HepG2 (cell line): Measurements from ENCODE around the gene CDH13. TPM values are rescaled to one million over a fixed set of nuclear protein-coding genes. Genes with fewer than 3 reads are reported as not detected.

ENCODE experiments used
- ATAC-seq: fragments of 200-7000 bp; cut with Tn5 transposase; 3 replicates; pipeline ENCODE4 v1.9.1; 2020; ENCODE audit warnings: mild to moderate bottlenecking, moderate library complexity
- BruUV-seq: library from RNA; stranded (reverse); fragments of 400-500 nt; replicated peaks from 2 replicates; lab custom pipeline; 2021; lab: Mats Ljungman, UMichigan
- CTCF ChIA-PET: fragments of 300-600 bp; formaldehyde crosslinking; extraction: SDS; loops from one replicate; lab custom pipeline; 2021; ENCODE audit warnings: low total read pairs, inconsistent platforms, low intra/inter-chr PET ratio; lab: Yijun Ruan, JAX
- POLR2A ChIA-PET: fragments of 350-600 bp; sonication (Branson Sonifier 250); formaldehyde crosslinking; loops from one replicate; lab custom pipeline; 2020; ENCODE audit warnings: antibody characterized with exemption, inconsistent platforms; lab: Yijun Ruan, JAX
- DNase-seq: peaks from one replicate; pipeline ENCODE4 v3.0.0-alpha.2; 2015; ENCODE audit warnings: low spot score
- FAIRE-seq: peaks from 3 replicates; lab custom pipeline; 2011; peaks lifted over from hg19 to GRCh38; lab: Jason Lieb, UNC
- H2AFZ ChIP-seq: one replicate; pipeline ENCODE4 v1.6.1; 2011; ENCODE audit warnings: low read length, inconsistent platforms
- H3K27ac ChIP-seq: fragments of 300-600 bp; 3 replicates; pipeline ENCODE4 v1.8.0; 2011; ENCODE audit warnings: mixed run types, mild to moderate bottlenecking, mixed read lengths, low read length, inconsistent platforms; ENCODE audit not compliant: insufficient read depth; ENCODE audit errors: extremely low read length
- H3K27me3 ChIP-seq, 2 experiments: fragments of 200-600 bp in 1 of 2; 2 replicates in 1 of 2; 3 replicates in 1 of 2; pipeline versions ENCODE4 v1.6.0 to v1.8.0; 2011; ENCODE audit warnings: low read length in 2 of 2, mild to moderate bottlenecking in 2 of 2, moderate library complexity in 2 of 2, inconsistent platforms in 1 of 2; ENCODE audit not compliant: insufficient read depth in 2 of 2, control insufficient read depth in 1 of 2
- H3K36me3 ChIP-seq, 2 experiments: fragments of 200-600 bp in 1 of 2; replicated peaks in 1 of 2; 2 replicates in 1 of 2; 3 replicates in 1 of 2; pipeline versions ENCODE4 v1.5.1 to v1.8.0; 2011; ENCODE audit warnings: low read length in 2 of 2, inconsistent platforms in 1 of 2; ENCODE audit not compliant: insufficient read depth in 2 of 2, control insufficient read depth in 1 of 2
- H3K4me1 ChIP-seq: 2 replicates; pipeline ENCODE4 v1.5.1; 2012; ENCODE audit warnings: low read length, inconsistent platforms; ENCODE audit not compliant: insufficient read depth
- H3K4me2 ChIP-seq: 2 replicates; pipeline ENCODE4 v1.6.0; 2011; ENCODE audit warnings: low read depth, low read length, inconsistent platforms
- H3K4me3 ChIP-seq, 3 experiments: fragments of 200-600 bp in 1 of 3; sonication (generic), shearing (Covaris generic) in 1 of 3; replicated peaks in 1 of 3; 2 replicates each; pipeline ENCODE4 v1.5.1; 2011 to 2016; ENCODE audit warnings: low read length in 3 of 3, inconsistent platforms in 2 of 3, low read depth in 2 of 3, mild to moderate bottlenecking in 2 of 3, control low read depth in 1 of 3, mixed read lengths in 1 of 3; ENCODE audit not compliant: insufficient read depth in 1 of 3
- H3K79me2 ChIP-seq: one replicate; pipeline ENCODE4 v1.6.1; 2011; ENCODE audit warnings: low read length, inconsistent platforms; ENCODE audit not compliant: insufficient read depth
- H3K9ac ChIP-seq: 2 replicates; pipeline ENCODE4 v1.6.0; 2011; ENCODE audit warnings: mild to moderate bottlenecking, low read depth, low read length, inconsistent platforms; ENCODE audit not compliant: insufficient read depth
- H3K9me3 ChIP-seq: 2 replicates; pipeline ENCODE4 v1.5.1; 2012; ENCODE audit warnings: mild to moderate bottlenecking, low read length
- H4K20me1 ChIP-seq: 2 replicates; pipeline ENCODE4 v1.6.0; 2011; ENCODE audit warnings: inconsistent platforms, mild to moderate bottlenecking, low read length, moderate library complexity; ENCODE audit not compliant: insufficient read depth
- ELF3 ChIP-seq: IDR thresholded peaks from 2 replicates; pipeline ENCODE4 v1.6.1; 2016; ENCODE audit warnings: missing genetic modification reagents, missing compliant biosample characterization
- ETV6 ChIP-seq: sonication (generic); formaldehyde crosslinking; conservative IDR thresholded peaks from 2 replicates; pipeline ENCODE4 v1.4.0; 2020; ENCODE audit warnings: missing genetic modification reagents
- KDM6A ChIP-seq: IDR thresholded peaks from 2 replicates; pipeline ENCODE4 v1.6.1; 2016; ENCODE audit warnings: low read depth
- MBNL3 ChIP-seq: fragments of 250-450 bp; sonication (Bioruptor Pico); conservative IDR thresholded peaks from 2 replicates; pipeline ENCODE4 v1.8.0; 2022; ENCODE audit warnings: mild to moderate bottlenecking, inconsistent platforms
- MXD4 ChIP-seq: IDR thresholded peaks from 2 replicates; pipeline ENCODE4 v1.6.1; 2016; ENCODE audit warnings: mild to moderate bottlenecking, missing biosample characterization, missing genetic modification reagents
- NAIF1 ChIP-seq: sonication (generic); formaldehyde crosslinking; IDR thresholded peaks from 2 replicates; pipeline ENCODE4 v1.5.0; 2020; ENCODE audit warnings: mild to moderate bottlenecking, missing genetic modification reagents, borderline replicate concordance
- NR2C2 ChIP-seq: sonication (generic); formaldehyde crosslinking; IDR thresholded peaks from 2 replicates; pipeline ENCODE4 v1.4.0; 2020; ENCODE audit warnings: missing genetic modification reagents, mild to moderate bottlenecking, moderate library complexity, borderline replicate concordance
- RXRA ChIP-seq: sonication (generic); formaldehyde crosslinking; IDR thresholded peaks from 2 replicates; pipeline ENCODE4 v1.5.1; 2020; ENCODE audit warnings: missing genetic modification reagents
- RXRB ChIP-seq: IDR thresholded peaks from 2 replicates; pipeline ENCODE4 v1.6.1; 2016; ENCODE audit warnings: borderline replicate concordance, missing genetic modification reagents, missing compliant biosample characterization
- SUZ12 ChIP-seq: fragments of 150-350 bp; IDR thresholded peaks from 2 replicates; pipeline ENCODE4 v1.6.1; 2014; ENCODE audit warnings: low read depth, low read length
- TBX2 ChIP-seq: sonication (generic); formaldehyde crosslinking; IDR thresholded peaks from 2 replicates; pipeline ENCODE4 v1.5.0; 2020; ENCODE audit warnings: missing genetic modification reagents, mild to moderate bottlenecking, borderline replicate concordance
- TBX3 ChIP-seq: fragments of 450-650 bp; IDR thresholded peaks from 2 replicates; pipeline ENCODE4 v1.6.1; 2017; ENCODE audit warnings: antibody characterized with exemption, mild to moderate bottlenecking, inconsistent platforms, borderline replicate concordance
- TEAD3 ChIP-seq: optimal IDR thresholded peaks from 2 replicates; pipeline ENCODE3; 2016; ENCODE audit warnings: borderline replicate concordance
- ZBTB10 ChIP-seq: sonication (generic); formaldehyde crosslinking; IDR thresholded peaks from 2 replicates; pipeline ENCODE4 v1.4.0; 2020; ENCODE audit warnings: missing genetic modification reagents, borderline replicate concordance
- ZFP37 ChIP-seq: sonication (generic); formaldehyde crosslinking; IDR thresholded peaks from 2 replicates; pipeline ENCODE4 v1.4.0; 2020; ENCODE audit warnings: missing genetic modification reagents, borderline replicate concordance
- ZNF263 ChIP-seq: sonication (generic); formaldehyde crosslinking; IDR thresholded peaks from 2 replicates; pipeline ENCODE4 v1.4.0; 2020; ENCODE audit warnings: missing genetic modification reagents
- ZNF343 ChIP-seq: sonication (generic); formaldehyde crosslinking; IDR thresholded peaks from 2 replicates; pipeline ENCODE4 v1.4.0; 2020; ENCODE audit warnings: mild to moderate bottlenecking, missing genetic modification reagents
- ZNF777 ChIP-seq: sonication (generic); formaldehyde crosslinking; IDR thresholded peaks from 2 replicates; pipeline ENCODE4 v1.4.0; 2020; ENCODE audit warnings: missing genetic modification reagents
- WGBS: methylation state at CpG from one replicate; pipeline ENCODE4 v1.1.6; 2017; ENCODE audit warnings: low lambda C conversion rate; 5-methylcytosine and 5-hydroxymethylcytosine counted together
- in situ Hi-C: cut with HindIII; loops from 2 replicates; pipeline ENCODE4 v1.10.0; 2017; ENCODE audit warnings: low pct_unique_long_range_greater_than_20kb; ENCODE audit not compliant: extremely low pct_ligation_motif_present
- intact Hi-C: fragments of 100-400 bp; cut with micrococcal nuclease; formaldehyde crosslinking; loops from one replicate; pipeline ENCODE4 v1.10.0; 2022; ENCODE audit not compliant: unreplicated experiment
- polyA plus RNA-seq, 8 experiments: library from polyadenylated mRNA; depleted of rRNA in 3 of 8; stranded (reverse) in 7 of 8; unstranded in 1 of 8; fragments of >200 nt; fragmentation: Illumina TruSeq in 4 of 8; extraction: Trizol in 4 of 8; gene quantifications; 2 replicates each; pipeline versions ENCODE4 v1.2.1 to v1.2.3, GENCODE V29; 2011 to 2016; ENCODE audit warnings: low read depth in 4 of 8, missing spikeins in 1 of 8, mixed read lengths in 1 of 8; ENCODE audit not compliant: insufficient read depth in 1 of 8
- total RNA-seq, 5 experiments: library from RNA; depleted of rRNA; stranded (reverse); fragments of >200 nt; fragmentation: Illumina TruSeq; extraction: Trizol; gene quantifications; 2 replicates each; pipeline ENCODE4 v1.2.3, GENCODE V29; 2016; ENCODE audit warnings: low read depth in 1 of 5
- TF ChIP-seq, protein P1 (sequence below): sonication (generic); formaldehyde crosslinking; IDR thresholded peaks from 2 replicates; pipeline ENCODE4 v1.5.0; 2020; ENCODE audit warnings: mild to moderate bottlenecking, low read depth, missing genetic modification reagents, borderline replicate concordance
- TF ChIP-seq, protein P2 (sequence below): sonication (generic); formaldehyde crosslinking; IDR thresholded peaks from 2 replicates; pipeline ENCODE4 v1.4.0; 2020; ENCODE audit warnings: missing genetic modification reagents

Gene CDH13
- total and polyA plus RNA-seq, 2 of the 13 experiments (the other 11 are each of a cell fraction or from before 2014, with no cell fraction given), result not detected

DNA sequence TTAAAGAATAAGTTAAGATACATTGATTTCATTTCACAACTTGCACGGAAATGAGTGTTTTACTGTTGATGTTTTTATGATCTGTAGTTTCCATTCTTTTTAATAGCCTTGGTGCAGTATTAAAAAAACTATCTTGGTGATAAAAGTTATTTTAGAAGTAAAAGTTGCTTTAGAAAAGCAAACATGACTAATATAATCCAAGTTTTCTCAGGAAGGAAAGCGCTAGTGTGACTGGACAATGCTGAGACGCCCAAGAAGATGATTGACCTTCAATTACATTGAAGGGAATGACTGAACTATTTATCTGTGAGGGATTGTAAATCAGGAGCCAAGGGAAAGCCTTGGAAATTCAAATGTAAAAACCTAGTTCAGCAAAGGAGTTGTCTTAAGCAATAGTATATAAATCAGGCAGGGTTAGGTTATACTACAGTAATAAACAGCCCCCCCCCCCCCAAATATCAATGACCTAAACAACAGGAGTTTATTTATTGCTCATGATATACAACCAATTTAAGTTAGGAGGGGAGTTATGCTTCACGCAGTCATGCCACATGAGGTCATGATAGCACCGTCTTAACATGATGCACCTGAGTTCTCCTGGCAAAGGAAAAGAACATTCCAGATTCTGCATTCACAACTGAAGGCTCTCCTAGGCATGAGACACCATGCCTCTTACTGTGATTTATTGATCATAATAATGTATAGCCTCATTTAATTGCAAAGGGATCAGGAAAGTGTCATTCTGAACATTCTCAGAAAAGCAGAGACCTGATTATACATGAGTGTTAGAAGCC lies 443.8 kb downstream of the CDH13 start (continued):
- TF ChIP-seq TEAD3 (CRISPR knock-in tag) (no peak), TBX3 (no peak), NR2C2 (CRISPR knock-in tag) (no peak)
- TF ChIP-seq, all 625 proteins: peak for 0

- FAIRE-seq (no peak), ATAC-seq (no peak), DNase-seq (no peak)
- Histone ChIP-seq H3K4me2 (no peak overlapping the region), H2AFZ (no peak overlapping the region), H3K27me3 (no peaks in the 10 kb centered on the region), H3K4me3 (no peak overlapping the region), H3K9ac (no peak overlapping the region), H4K20me1 (no peaks in the 10 kb centered on the region), H3K9me3 (0 out of 2 replicates have a peak, but pooled peaks cover 4% of the 10 kb centered on the region), H3K79me2 (no peaks in the 10 kb centered on the region), H3K27ac (no peak overlapping the region), H3K4me1 (no peaks in the 10 kb centered on the region), H3K36me3 (no peaks in the 10 kb centered on the region)
- in situ Hi-C loops (no loop called here), intact Hi-C loops (no loop called here)
- ChIA-PET CTCF (no interaction called here), POLR2A (no interaction called here)
- 4% methylated on average over 2 of the region's 2 CpGs for WGBS
- BruUV-seq, result no TSS peak
- no peak for TF ChIP-seq MXD4 (CRISPR knock-in tag)
- no peak for TF ChIP-seq RXRB (CRISPR knock-in tag)
- TF ChIP-seq ZNF343 (CRISPR knock-in tag), result no peak
- no peak for TF ChIP-seq ETV6 (CRISPR knock-in tag)
- no peak for TF ChIP-seq ZNF263 (CRISPR knock-in tag)
- TF ChIP-seq SUZ12, result no peak
- TF ChIP-seq MBNL3 (CRISPR knock-in tag), result no peak
- no peak for TF ChIP-seq ELF3 (CRISPR knock-in tag)
- no peak for TF ChIP-seq KDM6A (CRISPR knock-in tag)
- no peak for TF ChIP-seq ZNF777 (CRISPR knock-in tag)
- TF ChIP-seq TBX2 (CRISPR knock-in tag), result no peak
- TF ChIP-seq, protein P1, sequence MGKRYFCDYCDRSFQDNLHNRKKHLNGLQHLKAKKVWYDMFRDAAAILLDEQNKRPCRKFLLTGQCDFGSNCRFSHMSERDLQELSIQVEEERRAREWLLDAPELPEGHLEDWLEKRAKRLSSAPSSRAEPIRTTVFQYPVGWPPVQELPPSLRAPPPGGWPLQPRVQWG (CRISPR knock-in tag), result no peak
- TF ChIP-seq, protein P2, sequence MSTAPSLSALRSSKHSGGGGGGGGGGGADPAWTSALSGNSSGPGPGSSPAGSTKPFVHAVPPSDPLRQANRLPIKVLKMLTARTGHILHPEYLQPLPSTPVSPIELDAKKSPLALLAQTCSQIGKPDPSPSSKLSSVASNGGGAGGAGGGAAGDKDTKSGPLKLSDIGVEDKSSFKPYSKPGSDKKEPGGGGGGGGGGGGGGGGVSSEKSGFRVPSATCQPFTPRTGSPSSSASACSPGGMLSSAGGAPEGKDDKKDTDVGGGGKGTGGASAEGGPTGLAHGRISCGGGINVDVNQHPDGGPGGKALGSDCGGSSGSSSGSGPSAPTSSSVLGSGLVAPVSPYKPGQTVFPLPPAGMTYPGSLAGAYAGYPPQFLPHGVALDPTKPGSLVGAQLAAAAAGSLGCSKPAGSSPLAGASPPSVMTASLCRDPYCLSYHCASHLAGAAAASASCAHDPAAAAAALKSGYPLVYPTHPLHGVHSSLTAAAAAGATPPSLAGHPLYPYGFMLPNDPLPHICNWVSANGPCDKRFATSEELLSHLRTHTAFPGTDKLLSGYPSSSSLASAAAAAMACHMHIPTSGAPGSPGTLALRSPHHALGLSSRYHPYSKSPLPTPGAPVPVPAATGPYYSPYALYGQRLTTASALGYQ, result no peak
- no peak for TF ChIP-seq RXRA (CRISPR knock-in tag)
- no peak for TF ChIP-seq ZFP37 (CRISPR knock-in tag)
- TF ChIP-seq NAIF1 (CRISPR knock-in tag), result no peak
- TF ChIP-seq ZBTB10 (CRISPR knock-in tag), result no peak
Observed at GRCh38 chr16:83075956-83076355, 449.2 kb downstream of the CDH13 start.
